ENCODE data around the gene KCNG1. TPM values are rescaled to one million over a fixed set of nuclear protein-coding genes. Genes with fewer than 3 reads are reported as not detected.

The KCNG1 gene
- total and polyA plus RNA-seq, 2 donors from 2014 or later = 0.35 to 0.58 TPM

DNA sequence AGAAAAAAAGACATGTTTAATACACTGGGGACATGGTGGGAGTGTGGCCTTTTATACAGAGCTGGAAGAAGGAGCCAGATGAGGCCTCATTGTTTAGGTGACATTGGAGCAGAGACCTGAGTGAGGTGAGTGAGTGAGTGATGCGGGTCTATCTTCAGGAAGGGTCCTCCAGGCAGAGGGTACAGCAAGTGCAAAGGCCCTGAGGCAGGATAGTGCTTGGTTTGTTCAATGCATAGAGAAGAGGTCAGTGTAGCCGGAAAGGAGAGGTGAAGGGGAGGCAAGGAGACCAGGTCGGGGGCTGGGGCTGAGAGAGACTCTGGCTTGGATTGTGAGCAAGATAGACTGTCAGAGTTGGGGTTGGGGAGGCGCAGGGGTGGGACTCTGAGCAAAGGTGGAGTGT is 23.6 kb downstream of the KCNG1 start:
- no peaks in the 10 kb centered on the region for H3K4me1 ChIP-seq (ENCODE audit: control insufficient read depth in 2 of 3, insufficient read depth in 2 of 3, low read depth in 1 of 3, low read length in 3 of 3)
- DNase-seq = no peak
- H3K36me3 ChIP-seq (ENCODE audit: control insufficient read depth in 2 of 3, insufficient read depth in 3 of 3, low read length in 3 of 3) = no peaks in the 10 kb centered on the region
- H3K4me3 ChIP-seq (ENCODE audit: low read length in 3 of 3) = no peak overlapping the region
- intact Hi-C loops (cut with DNase I) = no loop called here
- TF ChIP-seq, protein P1, sequence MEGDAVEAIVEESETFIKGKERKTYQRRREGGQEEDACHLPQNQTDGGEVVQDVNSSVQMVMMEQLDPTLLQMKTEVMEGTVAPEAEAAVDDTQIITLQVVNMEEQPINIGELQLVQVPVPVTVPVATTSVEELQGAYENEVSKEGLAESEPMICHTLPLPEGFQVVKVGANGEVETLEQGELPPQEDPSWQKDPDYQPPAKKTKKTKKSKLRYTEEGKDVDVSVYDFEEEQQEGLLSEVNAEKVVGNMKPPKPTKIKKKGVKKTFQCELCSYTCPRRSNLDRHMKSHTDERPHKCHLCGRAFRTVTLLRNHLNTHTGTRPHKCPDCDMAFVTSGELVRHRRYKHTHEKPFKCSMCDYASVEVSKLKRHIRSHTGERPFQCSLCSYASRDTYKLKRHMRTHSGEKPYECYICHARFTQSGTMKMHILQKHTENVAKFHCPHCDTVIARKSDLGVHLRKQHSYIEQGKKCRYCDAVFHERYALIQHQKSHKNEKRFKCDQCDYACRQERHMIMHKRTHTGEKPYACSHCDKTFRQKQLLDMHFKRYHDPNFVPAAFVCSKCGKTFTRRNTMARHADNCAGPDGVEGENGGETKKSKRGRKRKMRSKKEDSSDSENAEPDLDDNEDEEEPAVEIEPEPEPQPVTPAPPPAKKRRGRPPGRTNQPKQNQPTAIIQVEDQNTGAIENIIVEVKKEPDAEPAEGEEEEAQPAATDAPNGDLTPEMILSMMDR (IDR thresholded peaks at IDR 0.05; ENCODE audit: borderline replicate concordance, extremely low read depth, insufficient read depth) = no peak
- FAIRE-seq = no peak
- no peaks in the 10 kb centered on the region for H3K27me3 ChIP-seq (ENCODE audit: control insufficient read depth, insufficient read depth, low read length)
- no peak overlapping the region for H3K27ac ChIP-seq (ENCODE audit: low read depth in 2 of 2, low read length in 2 of 2)
- no peak overlapping the region for H3K9ac ChIP-seq (ENCODE audit: low read length in 3 of 3)
- H3K9me3 ChIP-seq (ENCODE audit: control insufficient read depth in 2 of 3, insufficient read depth in 1 of 3, low read length in 3 of 3) = no peaks in the 10 kb centered on the region

DNA sequence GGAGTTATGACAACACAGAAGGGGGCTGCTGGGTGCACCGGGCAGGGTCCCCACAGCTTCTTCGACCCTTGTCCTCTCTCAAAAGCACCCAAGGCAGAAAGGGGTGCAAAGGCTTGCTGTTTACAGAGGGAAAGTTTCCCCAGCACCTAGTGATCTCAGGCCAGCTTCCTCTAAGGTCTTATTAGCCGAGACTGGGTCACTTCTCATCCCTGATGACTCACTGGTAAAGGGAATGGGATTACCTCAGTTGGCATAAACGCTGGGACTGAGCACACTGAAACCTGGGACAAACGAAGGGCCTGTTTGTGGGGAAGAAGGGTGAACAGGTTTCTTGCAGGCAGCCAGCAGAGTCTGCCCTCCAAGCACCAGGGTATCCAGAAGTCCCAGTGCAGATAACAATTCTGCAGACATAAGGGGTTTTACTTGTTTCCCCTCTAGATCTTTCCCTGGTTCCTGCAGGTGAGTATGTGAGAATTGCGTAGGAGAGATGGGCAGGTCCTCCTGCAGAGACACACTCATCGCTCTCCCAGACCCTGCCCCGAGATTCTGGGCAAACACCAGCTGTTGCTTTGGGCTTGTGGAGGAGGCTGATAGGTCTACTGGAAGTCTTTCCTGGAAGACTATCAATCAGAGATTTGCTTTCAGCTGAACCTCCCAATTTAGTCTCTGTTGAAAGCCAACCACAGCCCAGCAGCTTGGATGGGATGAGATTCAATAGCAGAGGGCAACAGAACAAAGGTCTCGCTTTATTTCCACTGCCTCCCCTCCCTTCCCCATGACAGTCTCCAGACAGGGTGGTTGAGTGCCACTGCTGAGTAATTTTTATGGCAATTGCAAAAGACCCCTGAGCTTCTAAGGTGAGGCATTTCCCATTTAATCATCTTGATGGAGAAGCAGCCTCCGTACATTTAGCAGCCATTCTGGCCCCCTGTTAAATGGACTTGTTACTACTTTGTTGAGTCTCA is 25.7 kb downstream of the KCNG1 start:
- no peak overlapping the region for H3K4me3 ChIP-seq (ENCODE audit: low read length in 3 of 3)
- H3K27me3 ChIP-seq (ENCODE audit: control insufficient read depth, insufficient read depth, low read length) = no peaks in the 10 kb centered on the region
- no peaks in the 10 kb centered on the region for H3K4me1 ChIP-seq (ENCODE audit: control insufficient read depth in 2 of 3, insufficient read depth in 2 of 3, low read depth in 1 of 3, low read length in 3 of 3)
- FAIRE-seq (no peak), DNase-seq (peak in 3 of 5 donors; percentile 50 to 77 (median 61))
- intact Hi-C loops (cut with DNase I) = no loop called here
- TF ChIP-seq, protein P1 (IDR thresholded peaks at IDR 0.05; ENCODE audit: borderline replicate concordance, extremely low read depth, insufficient read depth) = no peak
- no peaks in the 10 kb centered on the region for H3K36me3 ChIP-seq (ENCODE audit: control insufficient read depth in 2 of 3, insufficient read depth in 3 of 3, low read length in 3 of 3)
- H3K9ac ChIP-seq (ENCODE audit: low read length in 3 of 3) = no peak overlapping the region
- H3K27ac ChIP-seq (ENCODE audit: low read depth in 2 of 2, low read length in 2 of 2) = no peak overlapping the region
- H3K9me3 ChIP-seq (ENCODE audit: control insufficient read depth in 2 of 3, insufficient read depth in 1 of 3, low read length in 3 of 3) = no peaks in the 10 kb centered on the region

DNA sequence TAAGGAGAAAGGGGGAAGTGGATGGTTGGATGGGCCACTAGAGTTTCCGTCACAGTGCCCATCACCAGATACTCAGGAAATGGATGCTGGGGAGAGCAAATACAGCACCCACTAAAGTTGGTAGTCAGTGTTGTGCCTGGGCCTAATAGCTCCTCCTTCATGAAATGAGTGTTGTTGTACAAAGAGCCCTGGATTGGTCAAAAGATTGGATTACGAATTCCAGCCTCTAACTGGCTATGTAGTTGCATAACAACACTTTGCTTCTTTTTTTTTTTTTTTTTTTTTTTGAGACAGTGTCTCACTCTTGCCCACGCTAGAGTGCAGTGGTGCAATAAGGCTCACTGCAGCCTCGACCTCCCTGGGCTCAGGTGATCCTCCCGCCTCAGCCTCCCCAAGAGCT is 27.4 kb downstream of the KCNG1 start:
- Histone ChIP-seq H3K4me1 (ENCODE audit: control insufficient read depth in 2 of 3, insufficient read depth in 2 of 3, low read depth in 1 of 3, low read length in 3 of 3) (no peaks in the 10 kb centered on the region), H3K9ac (ENCODE audit: low read length in 3 of 3) (no peak overlapping the region), H3K4me3 (ENCODE audit: low read length in 3 of 3) (no peak overlapping the region), H3K9me3 (ENCODE audit: control insufficient read depth in 2 of 3, insufficient read depth in 1 of 3, low read length in 3 of 3) (no peaks in the 10 kb centered on the region), H3K27me3 (ENCODE audit: control insufficient read depth, insufficient read depth, low read length) (no peaks in the 10 kb centered on the region), H3K36me3 (ENCODE audit: control insufficient read depth in 2 of 3, insufficient read depth in 3 of 3, low read length in 3 of 3) (no peaks in the 10 kb centered on the region), H3K27ac (ENCODE audit: low read depth in 2 of 2, low read length in 2 of 2) (no peak overlapping the region)
- no peak for FAIRE-seq
- intact Hi-C loops (cut with DNase I) = no loop called here
- TF ChIP-seq, protein P1 (IDR thresholded peaks at IDR 0.05; ENCODE audit: borderline replicate concordance, extremely low read depth, insufficient read depth) = no peak
- DNase-seq = no peak
